HG03159 (cell line): ENCODE measurements around the gene P2RX2.

Experiments used
- ATAC-seq: cut with Tn5 transposase; IDR thresholded peaks from one replicate; pipeline ENCODE4 v1.9.1; 2021; ENCODE audit warnings: mild to moderate bottlenecking, moderate library complexity; ENCODE audit not compliant: unreplicated experiment

The P2RX2 gene

GRCh38 chr12:132660052-132660451, 41.5 kb downstream of the P2RX2 start:
- ATAC-seq = no peak

GRCh38 chr12:132660996-132661395, 42.4 kb downstream of the P2RX2 start:
- no peak for ATAC-seq

- ATAC-seq = no peak
Observed at GRCh38 chr12:132661972-132662371, 43.4 kb downstream of the P2RX2 start.

GRCh38 chr12:132662901-132663755, 44.6 kb downstream of the P2RX2 start:
- no peak for ATAC-seq

- ATAC-seq = no peak
Observed at GRCh38 chr12:132664206-132665148, 45.9 kb downstream of the P2RX2 start.

- no peak for ATAC-seq
Observed at GRCh38 chr12:132665149-132665491, 46.5 kb downstream of the P2RX2 start.

- no peak for ATAC-seq
Observed at GRCh38 chr12:132665794-132666193, 47.2 kb downstream of the P2RX2 start.

GRCh38 chr12:132668191-132669088, 49.9 kb downstream of the P2RX2 start:
- ATAC-seq = no peak

GRCh38 chr12:132669166-132669879, 50.7 kb downstream of the P2RX2 start:
- no peak for ATAC-seq
